ENCODE measurements around the gene GNAS-AS1. TPM values are rescaled to one million over a fixed set of nuclear protein-coding genes. Genes with fewer than 3 reads are reported as not detected.

The GNAS-AS1 gene
- total and polyA plus RNA-seq, 2 donors (not counting 1 experiment from before 2014, with no cell fraction given), result 0.28 to 0.33 TPM

DNA sequence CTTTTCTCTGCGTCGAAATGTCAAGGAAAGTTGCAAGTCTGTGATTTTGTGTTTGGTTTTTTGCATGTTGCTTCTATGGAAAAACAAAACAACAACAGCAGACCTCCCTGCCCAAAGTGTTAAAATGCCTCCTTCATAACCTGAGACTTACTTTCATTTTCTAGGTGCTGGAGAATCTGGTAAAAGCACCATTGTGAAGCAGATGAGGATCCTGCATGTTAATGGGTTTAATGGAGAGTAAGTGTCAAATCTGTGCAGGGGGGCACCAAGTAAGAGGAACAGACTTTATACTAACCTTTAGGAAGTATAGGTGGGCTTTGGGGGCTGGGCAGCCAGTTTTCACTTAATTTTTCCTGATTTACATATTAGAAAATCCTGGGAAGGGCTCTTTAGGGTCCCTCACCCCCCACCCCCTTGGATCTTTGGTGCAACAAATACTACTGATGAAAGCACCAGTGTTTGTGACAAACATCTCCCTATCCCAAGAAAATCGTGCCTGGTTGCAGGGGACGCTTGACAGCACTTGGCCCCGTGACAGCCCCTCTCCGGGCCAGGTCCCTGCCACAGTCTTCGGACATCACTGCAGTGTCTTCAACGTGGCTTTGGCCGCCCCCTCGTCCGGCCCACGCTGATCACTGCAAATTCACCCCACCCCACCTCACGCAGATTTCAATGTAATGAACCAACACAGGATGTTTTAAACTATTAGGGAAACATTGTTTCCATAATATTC is 44.9 kb upstream of the GNAS-AS1 start:
- Histone ChIP-seq H4K20me1 (ENCODE audit: control insufficient read depth, extremely low read depth, insufficient read depth, low read length) (no peaks in the 10 kb centered on the region), H3K4me1 (ENCODE audit: control insufficient read depth, extremely low read depth, insufficient read depth, low read length) (peaks cover 23% of the 10 kb centered on the region), H3K9ac (ENCODE audit: insufficient read depth, low read length) (peak overlapping the region; percentile 13), H3K36me3 (ENCODE audit: control insufficient read depth, insufficient read depth, low read length) (peaks cover 4% of the 10 kb centered on the region), H3K27me3 (ENCODE audit: control insufficient read depth, insufficient read depth, low read length) (no peaks in the 10 kb centered on the region), H2AFZ (ENCODE audit: low read length) (no peak overlapping the region), H3K4me2 (ENCODE audit: extremely low read depth, insufficient read depth, low read length) (peak overlapping the region; percentile 97), H3K9me3 (ENCODE audit: control insufficient read depth, insufficient read depth, low read depth, low read length) (no peaks in the 10 kb centered on the region), H3K4me3 (replicated peaks in 1 of 4; ENCODE audit: control extremely low read depth in 1 of 4, insufficient read depth in 1 of 4, low read depth in 3 of 4, low read length in 4 of 4) (peak overlapping the region; percentile 39 to 89 (median 85)), H3K27ac (ENCODE audit: insufficient read depth, low read length) (peak overlapping the region; percentile 17), H3K79me2 (ENCODE audit: control insufficient read depth, insufficient read depth, low read length) (peaks cover 87% of the 10 kb centered on the region)
- TF ChIP-seq, protein P1, sequence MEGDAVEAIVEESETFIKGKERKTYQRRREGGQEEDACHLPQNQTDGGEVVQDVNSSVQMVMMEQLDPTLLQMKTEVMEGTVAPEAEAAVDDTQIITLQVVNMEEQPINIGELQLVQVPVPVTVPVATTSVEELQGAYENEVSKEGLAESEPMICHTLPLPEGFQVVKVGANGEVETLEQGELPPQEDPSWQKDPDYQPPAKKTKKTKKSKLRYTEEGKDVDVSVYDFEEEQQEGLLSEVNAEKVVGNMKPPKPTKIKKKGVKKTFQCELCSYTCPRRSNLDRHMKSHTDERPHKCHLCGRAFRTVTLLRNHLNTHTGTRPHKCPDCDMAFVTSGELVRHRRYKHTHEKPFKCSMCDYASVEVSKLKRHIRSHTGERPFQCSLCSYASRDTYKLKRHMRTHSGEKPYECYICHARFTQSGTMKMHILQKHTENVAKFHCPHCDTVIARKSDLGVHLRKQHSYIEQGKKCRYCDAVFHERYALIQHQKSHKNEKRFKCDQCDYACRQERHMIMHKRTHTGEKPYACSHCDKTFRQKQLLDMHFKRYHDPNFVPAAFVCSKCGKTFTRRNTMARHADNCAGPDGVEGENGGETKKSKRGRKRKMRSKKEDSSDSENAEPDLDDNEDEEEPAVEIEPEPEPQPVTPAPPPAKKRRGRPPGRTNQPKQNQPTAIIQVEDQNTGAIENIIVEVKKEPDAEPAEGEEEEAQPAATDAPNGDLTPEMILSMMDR (conservative IDR thresholded peaks at IDR 0.05 in 1 of 2, IDR thresholded peaks at IDR 0.05 in 1 of 2; ENCODE audit: low read depth in 1 of 2, low read length in 2 of 2), result no peak
- no peak for TF ChIP-seq EZH2 (IDR thresholded peaks at IDR 0.05; ENCODE audit: low read length, missing control alignments)
- DNase-seq (ENCODE audit: low read depth in 2 of 2), result no peak

DNA sequence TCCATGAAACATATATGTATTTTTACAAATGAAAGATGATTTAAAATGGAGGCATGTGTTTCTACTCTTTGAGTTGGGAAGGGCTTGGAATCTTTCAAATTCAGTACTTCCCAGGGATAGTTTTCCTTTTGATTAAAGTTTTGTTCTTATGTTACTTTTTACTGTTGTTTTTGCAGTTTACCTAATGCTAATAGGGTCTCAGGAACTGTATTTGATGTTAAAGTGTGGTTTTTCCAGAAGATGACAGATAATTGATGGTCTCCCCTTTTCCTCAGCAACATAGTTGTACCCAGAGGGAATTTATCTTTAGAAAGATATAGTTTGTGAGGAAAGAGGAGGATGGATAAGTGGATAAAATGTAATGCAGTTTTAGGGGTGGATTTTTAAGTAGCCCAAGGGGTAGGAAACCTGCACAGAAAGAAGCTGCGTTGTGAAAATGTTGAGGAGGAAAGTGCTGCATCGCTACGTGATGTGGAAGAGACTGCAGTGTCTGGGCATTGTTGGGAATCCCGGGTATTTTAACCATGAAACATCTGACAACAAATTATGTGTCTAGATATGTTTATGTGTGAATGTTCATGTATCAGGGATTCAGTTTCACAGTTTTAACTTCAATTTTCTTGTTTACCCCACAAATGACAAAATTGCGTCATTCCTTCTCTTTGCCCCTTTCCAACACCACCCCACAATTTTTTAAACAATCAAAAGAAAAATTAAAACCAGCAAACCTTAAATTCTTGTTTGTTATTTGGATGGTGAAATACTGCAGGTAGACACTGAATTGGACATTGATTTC is 44.1 kb upstream of the GNAS-AS1 start:
- Histone ChIP-seq H3K36me3 (ENCODE audit: control insufficient read depth, insufficient read depth, low read length) (peaks cover 4% of the 10 kb centered on the region), H3K9ac (ENCODE audit: insufficient read depth, low read length) (no peak overlapping the region), H3K27me3 (ENCODE audit: control insufficient read depth, insufficient read depth, low read length) (no peaks in the 10 kb centered on the region), H3K9me3 (ENCODE audit: control insufficient read depth, insufficient read depth, low read depth, low read length) (no peaks in the 10 kb centered on the region), H3K4me3 (replicated peaks in 1 of 4; ENCODE audit: control extremely low read depth in 1 of 4, insufficient read depth in 1 of 4, low read depth in 3 of 4, low read length in 4 of 4) (peak overlapping the region; percentile 69 to 89 (median 85)), H3K27ac (ENCODE audit: insufficient read depth, low read length) (no peak overlapping the region), H3K79me2 (ENCODE audit: control insufficient read depth, insufficient read depth, low read length) (peaks cover 79% of the 10 kb centered on the region), H2AFZ (ENCODE audit: low read length) (no peak overlapping the region), H3K4me2 (ENCODE audit: extremely low read depth, insufficient read depth, low read length) (peak overlapping the region; percentile 97), H3K4me1 (ENCODE audit: control insufficient read depth, extremely low read depth, insufficient read depth, low read length) (peaks cover 20% of the 10 kb centered on the region), H4K20me1 (ENCODE audit: control insufficient read depth, extremely low read depth, insufficient read depth, low read length) (no peaks in the 10 kb centered on the region)
- no peak for DNase-seq (ENCODE audit: low read depth in 2 of 2)
- no peak for TF ChIP-seq EZH2 (IDR thresholded peaks at IDR 0.05; ENCODE audit: low read length, missing control alignments)
- TF ChIP-seq, protein P1 (conservative IDR thresholded peaks at IDR 0.05 in 1 of 2, IDR thresholded peaks at IDR 0.05 in 1 of 2; ENCODE audit: low read depth in 1 of 2, low read length in 2 of 2), result no peak

DNA sequence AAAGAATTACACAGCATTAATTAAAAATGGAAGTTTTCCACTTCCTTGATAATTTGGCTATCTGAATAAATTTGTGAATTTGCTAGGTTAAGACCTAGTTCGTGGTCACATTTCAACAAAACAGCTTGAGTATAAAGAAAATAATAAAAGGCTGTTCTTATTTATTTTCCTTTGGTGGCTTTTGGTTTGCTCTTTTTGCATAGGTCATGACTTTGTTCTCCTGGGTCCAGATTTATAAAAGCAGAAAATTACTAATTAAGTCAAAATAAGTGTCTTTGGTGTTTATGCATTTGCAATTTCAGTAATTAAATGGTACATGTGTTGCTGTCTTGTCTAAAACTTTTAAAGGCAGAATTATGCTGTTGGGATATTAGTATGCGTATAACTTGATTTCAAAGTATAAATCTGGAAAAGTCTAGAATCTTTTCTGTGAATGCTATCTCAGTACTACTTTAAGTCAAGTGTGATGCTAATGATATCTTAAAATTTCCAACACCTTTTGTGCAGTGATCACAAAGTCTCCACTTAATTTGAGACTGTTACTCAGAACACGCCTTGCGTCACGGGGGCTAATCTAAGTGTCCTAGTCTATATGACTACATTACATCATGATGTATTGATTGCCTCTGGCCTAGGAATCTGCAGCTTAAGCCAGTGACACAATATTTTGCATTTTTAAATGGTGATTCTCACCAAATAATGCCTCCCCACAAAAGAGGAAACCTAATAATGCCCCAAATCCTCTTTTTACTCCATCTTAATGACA is 42.8 kb upstream of the GNAS-AS1 start:
- Histone ChIP-seq H3K27me3 (ENCODE audit: control insufficient read depth, insufficient read depth, low read length) (no peaks in the 10 kb centered on the region), H3K36me3 (ENCODE audit: control insufficient read depth, insufficient read depth, low read length) (no peaks in the 10 kb centered on the region), H3K9ac (ENCODE audit: insufficient read depth, low read length) (no peak overlapping the region), H3K4me3 (replicated peaks in 1 of 4; ENCODE audit: control extremely low read depth in 1 of 4, insufficient read depth in 1 of 4, low read depth in 3 of 4, low read length in 4 of 4) (peak overlapping the region; percentile 69 to 89 (median 85)), H3K79me2 (ENCODE audit: control insufficient read depth, insufficient read depth, low read length) (peaks cover 66% of the 10 kb centered on the region), H3K9me3 (ENCODE audit: control insufficient read depth, insufficient read depth, low read depth, low read length) (no peaks in the 10 kb centered on the region), H3K27ac (ENCODE audit: insufficient read depth, low read length) (peak overlapping the region; percentile 68), H4K20me1 (ENCODE audit: control insufficient read depth, extremely low read depth, insufficient read depth, low read length) (no peaks in the 10 kb centered on the region), H2AFZ (ENCODE audit: low read length) (no peak overlapping the region), H3K4me2 (ENCODE audit: extremely low read depth, insufficient read depth, low read length) (peak overlapping the region; percentile 97), H3K4me1 (ENCODE audit: control insufficient read depth, extremely low read depth, insufficient read depth, low read length) (peaks cover 20% of the 10 kb centered on the region)
- no peak for TF ChIP-seq EZH2 (IDR thresholded peaks at IDR 0.05; ENCODE audit: low read length, missing control alignments)
- TF ChIP-seq, protein P1 (conservative IDR thresholded peaks at IDR 0.05 in 1 of 2, IDR thresholded peaks at IDR 0.05 in 1 of 2; ENCODE audit: low read depth in 1 of 2, low read length in 2 of 2), result no peak
- peak in 1 of 2 donors; percentile 52 for DNase-seq (ENCODE audit: low read depth in 2 of 2)
